ENCODE data around the gene SLC27A2.

- TF ChIP-seq CTCF (IDR thresholded peaks at IDR 0.05) (peak in 2 of 6 experiments; percentile 7 to 11), POLR2A (IDR thresholded peaks at IDR 0.05) (no peak)
Measured at GRCh38 chr15:50138391-50138790, 43.6 kb upstream of the SLC27A2 start.
